NK-92 (cell line): ENCODE results near the gene SLC27A3.
"Not testable (repeated sequence)": the region's sequence is repeated elsewhere in the genome, so short reads cannot be mapped to it uniquely, and the experiment has no call there.

Source experiments
- DNase-seq: peaks from one replicate; lab custom pipeline; 2025; ENCODE audit not compliant: unreplicated experiment; lab: John Stamatoyannopoulos, UW

Gene SLC27A3

DNA sequence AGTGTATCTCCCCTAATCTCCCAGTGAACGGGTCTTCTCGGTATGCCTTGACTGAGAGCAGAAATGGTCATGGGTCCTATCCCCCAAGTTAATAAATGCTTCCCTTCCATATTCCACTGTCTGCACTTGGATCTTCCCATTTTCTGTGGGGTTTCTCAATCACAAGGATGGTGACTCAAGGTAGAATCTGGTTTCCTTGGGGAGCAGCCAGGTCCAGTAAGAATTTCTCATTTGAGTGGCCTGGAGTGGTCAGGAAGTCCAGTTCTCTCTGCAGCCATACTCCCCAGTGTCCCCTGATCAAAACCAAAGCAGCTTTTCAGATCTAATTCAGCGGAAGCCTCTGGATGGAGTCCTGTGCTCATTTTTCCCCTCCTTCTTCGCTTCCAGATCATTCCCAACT is 14.8 kb upstream of the SLC27A3 start:
- DNase-seq: no peak

DNA sequence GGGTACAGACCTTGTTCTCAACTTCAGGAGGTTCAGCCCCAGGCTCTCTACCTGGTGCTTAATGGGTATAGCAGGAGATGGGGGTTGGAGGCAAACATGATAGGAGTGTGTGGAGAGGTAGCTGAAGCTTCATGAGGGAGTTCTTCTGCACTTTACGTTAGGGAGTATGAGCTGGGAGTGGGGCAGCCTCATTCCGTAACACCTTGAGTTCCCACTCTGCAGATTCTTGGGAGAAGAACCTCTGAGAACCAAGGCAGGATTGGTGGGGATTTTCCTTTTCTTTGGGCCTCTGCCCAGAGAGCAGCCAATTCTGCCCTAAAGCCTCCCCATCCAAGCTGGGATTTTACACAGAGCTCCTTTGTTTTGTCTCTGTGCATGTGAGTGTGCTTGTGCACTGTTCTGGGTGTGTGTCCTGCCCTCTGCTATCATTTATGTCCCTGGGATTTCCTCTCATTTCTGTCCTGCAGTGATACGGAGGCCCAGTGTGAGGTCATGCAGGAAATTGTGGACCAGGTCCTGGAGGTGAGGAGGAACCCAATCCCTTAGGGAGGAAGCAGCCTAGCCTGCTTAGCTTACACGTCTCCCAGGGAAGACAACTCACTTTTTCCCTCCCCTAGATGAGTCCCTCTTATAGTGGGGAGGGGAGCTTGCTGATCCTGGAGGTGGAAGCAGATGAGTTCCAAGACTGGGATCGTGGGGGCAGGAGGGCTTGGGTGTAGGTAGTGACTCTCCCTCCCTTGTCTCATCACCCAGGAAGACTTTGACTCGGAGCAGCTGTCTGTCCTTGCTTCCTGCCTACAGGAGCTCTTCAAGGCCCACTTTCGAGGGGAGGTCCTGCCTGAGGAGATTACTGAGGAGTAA is 11.6 kb upstream of the SLC27A3 start:
- DNase-seq: no peak

DNA sequence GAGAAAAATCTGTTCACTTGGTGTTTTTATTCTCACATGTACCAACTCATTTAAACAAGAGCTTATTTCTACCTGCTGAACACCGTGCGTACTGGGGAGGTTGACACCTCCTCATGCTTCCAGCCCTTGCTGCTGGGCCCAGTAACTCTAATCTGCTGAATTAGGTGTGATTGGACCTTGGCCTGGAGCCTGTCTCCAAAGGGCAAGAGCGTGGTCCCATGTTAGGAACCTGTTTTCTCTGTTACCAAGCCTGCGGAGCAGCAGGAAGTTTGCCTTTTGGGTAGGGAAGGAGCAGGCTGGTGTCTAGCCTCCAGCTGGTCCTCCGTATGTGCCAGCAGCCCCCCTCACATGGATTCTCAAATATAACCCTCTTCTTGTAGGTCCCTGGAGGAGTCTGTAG is 10.9 kb upstream of the SLC27A3 start:
- DNase-seq: no peak

DNA sequence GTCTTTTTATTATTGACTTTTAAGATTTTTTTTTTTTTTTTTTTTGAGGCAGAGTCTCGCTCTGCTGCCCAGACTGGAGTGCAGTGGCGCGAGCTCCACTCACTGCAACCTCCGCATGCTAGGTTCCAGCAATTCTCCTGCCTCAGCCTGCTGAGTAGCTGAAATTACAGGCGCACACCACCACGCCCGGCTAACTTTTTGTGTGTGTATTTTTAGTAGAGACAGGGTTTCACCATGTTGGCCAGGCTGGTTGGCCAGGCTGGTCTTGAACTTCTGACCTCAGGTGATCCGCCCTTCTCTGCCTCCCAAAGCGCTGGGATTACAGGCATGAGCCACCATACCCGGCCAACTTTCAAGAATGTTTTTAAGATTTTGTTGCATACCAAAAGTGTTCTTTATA is 8.5 kb upstream of the SLC27A3 start:
- not testable (repeated sequence) for DNase-seq

DNA sequence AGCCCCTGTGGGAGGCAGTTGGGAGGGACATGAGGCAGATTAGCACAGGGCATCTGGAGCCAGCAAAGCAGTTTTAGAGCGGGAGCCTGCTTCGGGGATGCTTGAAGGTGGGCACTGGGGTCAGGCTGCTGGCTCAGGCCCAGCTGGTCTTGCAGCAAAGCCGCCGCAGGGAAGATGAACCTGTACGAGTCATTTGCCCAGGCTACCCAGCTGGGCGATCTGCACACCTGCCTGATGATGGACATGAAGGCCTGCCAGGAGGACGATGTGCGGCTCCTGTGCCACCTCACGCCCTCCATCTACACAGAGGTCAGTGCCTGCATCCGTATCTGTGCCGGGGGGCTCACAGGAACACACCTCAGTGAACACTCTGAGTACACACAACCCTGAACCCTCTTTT is 7.7 kb upstream of the SLC27A3 start:
- no peak for DNase-seq

DNA sequence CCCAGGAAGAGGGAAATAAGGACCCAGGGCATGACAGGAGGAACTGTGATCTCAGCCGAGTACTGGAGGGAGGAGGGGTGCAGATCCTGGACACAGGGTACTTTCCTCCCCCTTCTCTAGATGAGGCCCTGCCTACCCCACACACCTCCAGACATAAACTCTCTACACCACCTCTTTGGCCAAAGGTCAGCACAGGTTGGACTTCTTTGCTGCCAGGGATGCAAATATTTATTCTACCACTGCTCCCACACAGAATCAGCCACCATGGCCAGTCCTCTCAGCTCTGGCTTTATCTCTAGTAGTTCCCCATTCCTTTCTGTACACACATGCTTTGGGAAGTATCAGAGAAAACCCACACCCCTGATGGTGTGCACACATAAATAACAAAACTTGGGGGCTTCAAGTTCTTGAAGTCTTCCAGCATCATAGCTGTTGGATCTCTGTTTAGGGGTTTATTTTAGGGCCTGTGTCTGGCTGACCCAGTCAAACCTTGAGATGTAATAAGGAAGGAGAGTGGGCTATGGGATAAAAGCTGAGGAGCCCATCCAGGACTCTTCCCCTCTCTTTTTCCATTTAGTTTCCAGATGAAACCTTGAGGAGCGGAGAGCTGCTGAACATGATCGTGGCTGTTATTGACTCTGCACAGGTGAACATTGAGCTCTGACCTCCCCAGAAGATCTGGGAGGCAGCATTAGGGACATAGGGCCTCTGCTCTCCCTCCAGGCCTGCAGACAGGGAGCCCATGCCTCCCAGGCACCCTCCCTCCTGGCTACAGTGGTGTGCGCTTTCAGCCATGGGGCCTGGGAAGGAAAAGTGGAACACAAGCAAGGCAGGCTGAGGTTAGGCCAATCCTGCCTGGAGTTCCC is 6.7 kb upstream of the SLC27A3 start:
- no peak for DNase-seq

DNA sequence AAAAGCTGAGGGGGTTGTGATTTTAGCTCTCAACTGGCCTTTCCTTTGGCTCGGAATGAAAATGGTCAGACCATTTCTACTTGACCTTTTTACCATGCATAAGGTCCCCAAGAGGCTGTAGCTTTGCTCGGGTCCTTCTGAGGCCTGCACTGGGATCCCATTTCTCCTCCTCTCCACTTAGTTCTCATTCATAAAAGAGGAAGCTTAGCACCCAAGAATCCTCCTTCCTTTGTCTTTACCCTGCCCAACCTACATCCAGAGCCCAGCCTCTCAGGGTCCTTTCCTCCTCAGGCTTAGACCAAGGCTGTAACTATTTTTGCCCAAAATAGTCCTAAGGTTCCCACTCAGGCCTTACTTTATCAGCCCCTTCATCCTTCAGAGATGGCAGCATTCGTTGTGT is 6.0 kb upstream of the SLC27A3 start:
- no peak for DNase-seq

DNA sequence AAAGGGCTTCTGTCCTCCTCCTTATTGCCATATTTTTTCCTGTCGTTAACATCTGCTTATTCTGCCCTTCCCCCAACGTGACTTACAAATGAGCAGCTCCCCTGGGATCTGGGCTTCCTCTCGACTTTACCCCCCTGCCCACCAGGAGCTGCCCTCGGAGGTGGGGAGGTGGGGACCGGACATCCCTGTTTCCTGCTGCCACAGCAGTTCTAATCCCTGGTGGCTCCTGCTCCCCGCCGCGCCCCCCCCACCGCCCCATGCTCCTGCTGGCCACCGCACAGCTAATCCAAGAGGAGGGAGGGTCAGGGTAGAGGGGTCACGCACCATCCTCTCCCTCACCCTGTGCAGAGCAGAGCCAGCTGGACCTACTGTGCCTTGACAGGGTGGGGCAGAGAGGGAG is 4.4 kb upstream of the SLC27A3 start:
- DNase-seq: no peak

DNA sequence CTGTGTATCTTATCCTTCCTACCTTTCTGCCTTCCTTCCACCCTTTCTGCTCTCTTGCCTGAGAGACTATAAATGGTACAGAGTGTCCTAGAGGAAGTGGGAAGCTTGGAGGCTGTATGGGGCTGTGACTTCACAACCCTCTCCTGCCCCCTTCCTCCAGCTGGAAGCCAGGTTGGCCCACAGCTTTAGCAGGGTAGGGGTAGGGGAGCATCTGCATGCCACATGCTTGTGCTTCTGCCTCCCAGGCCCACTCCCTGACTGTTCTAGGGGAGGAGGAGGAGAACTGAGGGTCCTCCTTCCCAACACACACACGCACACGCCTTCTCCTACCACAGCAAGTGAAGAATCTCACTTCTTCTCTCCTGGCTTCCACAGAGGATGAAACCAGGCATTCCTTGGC is 3.9 kb upstream of the SLC27A3 start:
- no peak for DNase-seq

DNA sequence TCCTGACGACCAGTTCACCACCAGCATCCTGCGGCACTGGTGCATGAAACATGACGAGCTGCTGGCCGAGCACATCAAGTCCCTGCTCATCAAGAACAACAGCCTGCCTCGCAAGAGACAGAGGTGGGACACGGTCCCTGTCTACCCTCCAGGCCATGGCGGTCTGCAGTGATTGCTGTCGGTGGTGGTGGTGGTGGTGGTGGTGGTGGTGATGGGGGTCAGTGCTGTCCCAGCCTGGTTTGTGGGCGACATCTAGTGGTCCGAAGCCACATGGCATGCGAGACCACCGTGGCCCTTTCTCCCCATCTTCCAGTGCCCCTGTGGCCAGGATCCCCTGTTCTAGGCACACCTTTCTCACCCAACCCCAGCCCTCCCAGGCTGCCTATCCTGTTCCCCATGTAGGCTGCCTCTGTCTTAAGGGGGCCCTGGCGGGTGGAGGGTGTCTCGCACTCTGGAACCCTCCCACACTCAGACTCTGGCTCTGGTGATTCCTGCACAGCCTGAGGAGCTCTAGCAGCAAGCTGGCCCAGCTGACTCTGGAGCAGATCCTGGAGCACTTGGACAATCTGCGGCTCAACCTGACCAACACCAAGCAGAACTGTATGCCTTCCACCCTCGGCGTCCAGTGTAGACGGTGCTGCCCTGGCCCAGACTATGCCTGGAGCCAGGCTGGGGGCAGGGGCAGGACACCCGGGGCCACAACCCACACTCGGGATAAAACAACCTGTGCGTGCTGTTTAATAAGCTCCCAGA is 3.2 kb upstream of the SLC27A3 start:
- DNase-seq: no peak

DNA sequence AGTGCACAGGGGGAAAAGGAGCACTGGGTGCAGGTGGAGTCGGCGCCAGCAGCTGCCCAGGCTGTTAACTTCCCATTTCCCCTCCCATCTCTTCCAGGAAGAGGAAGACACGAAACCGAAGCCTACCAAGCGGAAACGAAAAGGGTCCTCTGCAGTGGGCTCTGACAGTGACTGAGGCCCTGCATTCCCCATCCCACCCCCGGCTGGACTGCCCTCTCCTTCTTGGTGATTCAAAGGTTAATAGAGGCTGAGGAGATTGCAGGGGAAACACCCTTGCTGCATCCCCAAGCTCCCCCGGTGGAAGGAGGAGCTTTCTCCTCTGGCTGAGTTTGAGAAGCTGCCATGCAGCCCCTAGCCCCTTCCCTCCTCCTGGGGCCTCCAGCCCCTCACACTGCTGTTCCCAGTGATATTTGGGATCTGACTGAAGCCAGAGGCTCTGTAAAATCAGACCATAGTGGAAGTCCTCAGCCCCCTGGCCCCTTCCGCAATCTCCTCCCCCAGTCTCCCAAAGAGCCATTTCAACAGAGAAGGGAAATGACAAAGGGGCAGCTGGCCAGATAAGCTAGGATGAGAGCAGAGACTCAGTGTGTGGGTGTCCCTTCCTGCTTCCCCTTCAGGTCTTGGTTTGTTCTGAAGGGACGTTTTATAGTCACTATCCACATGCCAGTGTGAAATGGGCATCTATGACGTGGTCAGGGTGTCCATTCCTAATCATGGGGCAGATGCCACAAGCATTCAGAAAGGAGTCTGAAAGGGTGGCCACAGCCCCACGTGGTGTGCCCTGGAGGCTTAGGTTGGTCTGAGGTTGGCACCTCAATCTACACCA is 1.9 kb upstream of the SLC27A3 start:
- DNase-seq: no peak

DNA sequence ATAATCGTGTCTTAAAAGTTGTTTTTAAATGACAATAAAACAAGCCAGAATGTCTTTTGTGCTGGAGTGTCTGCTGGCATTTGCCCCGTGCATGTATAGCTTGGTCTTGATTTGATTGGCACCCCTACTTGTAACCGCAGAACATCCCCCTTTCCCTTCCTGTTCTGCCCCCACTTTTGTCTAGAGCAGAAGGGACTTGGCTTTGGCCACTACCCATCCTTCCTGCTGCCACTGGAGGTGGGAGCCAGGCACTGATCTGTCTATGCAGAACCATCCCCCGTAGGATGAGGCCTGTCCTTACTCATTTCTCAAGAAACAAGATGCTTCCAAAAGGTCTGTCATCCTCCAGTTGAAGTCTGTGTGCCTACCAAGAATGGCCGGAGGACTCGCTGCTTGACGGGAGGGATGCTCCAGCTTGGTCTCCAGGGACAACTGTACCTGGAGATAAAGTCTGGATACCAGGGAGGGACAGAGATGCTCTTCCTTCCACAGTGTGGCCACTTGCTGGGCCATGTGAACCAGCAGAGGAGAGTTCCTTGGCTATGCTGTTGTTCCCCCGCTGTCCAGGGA is 1.1 kb upstream of the SLC27A3 start:
- no peak for DNase-seq

DNA sequence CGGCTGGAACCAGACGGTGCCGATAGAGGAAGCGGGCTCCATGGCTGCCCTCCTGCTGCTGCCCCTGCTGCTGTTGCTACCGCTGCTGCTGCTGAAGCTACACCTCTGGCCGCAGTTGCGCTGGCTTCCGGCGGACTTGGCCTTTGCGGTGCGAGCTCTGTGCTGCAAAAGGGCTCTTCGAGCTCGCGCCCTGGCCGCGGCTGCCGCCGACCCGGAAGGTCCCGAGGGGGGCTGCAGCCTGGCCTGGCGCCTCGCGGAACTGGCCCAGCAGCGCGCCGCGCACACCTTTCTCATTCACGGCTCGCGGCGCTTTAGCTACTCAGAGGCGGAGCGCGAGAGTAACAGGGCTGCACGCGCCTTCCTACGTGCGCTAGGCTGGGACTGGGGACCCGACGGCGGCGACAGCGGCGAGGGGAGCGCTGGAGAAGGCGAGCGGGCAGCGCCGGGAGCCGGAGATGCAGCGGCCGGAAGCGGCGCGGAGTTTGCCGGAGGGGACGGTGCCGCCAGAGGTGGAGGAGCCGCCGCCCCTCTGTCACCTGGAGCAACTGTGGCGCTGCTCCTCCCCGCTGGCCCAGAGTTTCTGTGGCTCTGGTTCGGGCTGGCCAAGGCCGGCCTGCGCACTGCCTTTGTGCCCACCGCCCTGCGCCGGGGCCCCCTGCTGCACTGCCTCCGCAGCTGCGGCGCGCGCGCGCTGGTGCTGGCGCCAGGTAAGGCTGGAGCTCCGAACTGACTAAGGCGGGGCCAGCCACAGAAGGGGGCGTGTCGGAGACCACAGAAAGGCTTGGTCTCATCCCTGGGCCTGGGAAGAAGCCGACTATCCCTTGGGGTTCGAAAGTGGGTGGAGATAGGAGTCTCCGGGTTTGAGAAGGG is 486 bp downstream of the SLC27A3 start:
- DNase-seq: no peak

DNA sequence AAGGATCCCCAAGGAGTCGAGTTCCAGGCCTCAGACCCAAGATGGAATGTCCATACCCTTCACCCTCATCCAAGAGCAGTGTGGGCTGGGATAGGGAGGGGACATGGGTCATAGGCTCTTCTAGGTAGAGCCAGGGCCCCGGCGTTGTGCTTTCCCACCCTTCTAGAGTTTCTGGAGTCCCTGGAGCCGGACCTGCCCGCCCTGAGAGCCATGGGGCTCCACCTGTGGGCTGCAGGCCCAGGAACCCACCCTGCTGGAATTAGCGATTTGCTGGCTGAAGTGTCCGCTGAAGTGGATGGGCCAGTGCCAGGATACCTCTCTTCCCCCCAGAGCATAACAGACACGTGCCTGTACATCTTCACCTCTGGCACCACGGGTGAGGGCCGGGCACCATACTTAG is 1.1 kb downstream of the SLC27A3 start:
- DNase-seq: no peak

DNA sequence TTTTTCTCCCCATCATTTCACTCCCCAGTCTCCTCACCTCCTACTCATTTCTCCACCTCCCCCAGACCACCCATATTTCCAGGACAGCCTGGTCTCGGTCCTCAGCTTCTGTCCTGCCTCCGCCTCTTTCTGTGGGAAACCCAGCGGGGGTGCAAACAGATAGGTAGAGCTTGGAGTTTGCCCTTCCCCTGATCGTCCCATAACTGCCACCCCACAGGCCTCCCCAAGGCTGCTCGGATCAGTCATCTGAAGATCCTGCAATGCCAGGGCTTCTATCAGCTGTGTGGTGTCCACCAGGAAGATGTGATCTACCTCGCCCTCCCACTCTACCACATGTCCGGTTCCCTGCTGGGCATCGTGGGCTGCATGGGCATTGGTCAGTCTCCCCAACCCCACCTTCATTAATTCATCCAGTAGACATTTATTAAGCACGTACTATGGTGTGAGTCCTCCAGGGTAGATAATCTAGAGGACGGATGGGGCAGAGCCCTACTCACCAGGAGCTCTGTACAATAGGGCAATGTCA is 1.7 kb downstream of the SLC27A3 start:
- DNase-seq: no peak

DNA sequence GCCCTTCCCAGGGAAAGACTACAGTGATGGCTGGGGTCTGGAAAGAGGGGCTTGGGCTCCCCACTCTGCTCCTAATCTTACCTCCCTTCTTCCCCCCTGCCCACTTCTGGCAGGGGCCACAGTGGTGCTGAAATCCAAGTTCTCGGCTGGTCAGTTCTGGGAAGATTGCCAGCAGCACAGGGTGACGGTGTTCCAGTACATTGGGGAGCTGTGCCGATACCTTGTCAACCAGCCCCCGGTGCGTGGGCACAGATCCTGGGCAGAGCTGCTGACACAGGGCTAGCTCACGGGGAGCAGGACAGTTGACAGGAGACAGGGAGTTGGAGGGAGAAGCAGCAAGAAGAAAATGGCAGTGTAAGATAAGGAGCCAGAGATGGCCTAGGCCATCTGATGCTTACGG is 2.4 kb downstream of the SLC27A3 start:
- DNase-seq: no peak

DNA sequence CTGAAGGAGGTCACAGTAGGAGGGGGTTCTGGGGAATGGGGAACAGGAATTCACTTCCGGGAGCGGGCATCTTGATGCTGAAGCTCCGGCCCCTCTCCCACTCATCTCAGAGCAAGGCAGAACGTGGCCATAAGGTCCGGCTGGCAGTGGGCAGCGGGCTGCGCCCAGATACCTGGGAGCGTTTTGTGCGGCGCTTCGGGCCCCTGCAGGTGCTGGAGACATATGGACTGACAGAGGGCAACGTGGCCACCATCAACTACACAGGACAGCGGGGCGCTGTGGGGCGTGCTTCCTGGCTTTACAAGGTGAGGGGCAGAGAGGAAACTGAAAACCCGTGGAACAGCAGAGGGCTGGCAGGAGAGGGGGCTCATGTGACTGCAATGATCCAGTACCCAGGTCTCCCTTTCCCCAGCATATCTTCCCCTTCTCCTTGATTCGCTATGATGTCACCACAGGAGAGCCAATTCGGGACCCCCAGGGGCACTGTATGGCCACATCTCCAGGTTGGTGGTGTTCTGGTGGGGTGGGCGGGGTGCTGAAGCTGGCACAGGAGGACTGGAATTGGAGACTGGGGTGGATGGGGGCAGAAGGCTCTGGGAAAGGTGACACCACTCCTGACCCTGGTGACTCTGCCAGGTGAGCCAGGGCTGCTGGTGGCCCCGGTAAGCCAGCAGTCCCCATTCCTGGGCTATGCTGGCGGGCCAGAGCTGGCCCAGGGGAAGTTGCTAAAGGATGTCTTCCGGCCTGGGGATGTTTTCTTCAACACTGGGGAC is 3.0 kb downstream of the SLC27A3 start:
- no peak for DNase-seq

DNA sequence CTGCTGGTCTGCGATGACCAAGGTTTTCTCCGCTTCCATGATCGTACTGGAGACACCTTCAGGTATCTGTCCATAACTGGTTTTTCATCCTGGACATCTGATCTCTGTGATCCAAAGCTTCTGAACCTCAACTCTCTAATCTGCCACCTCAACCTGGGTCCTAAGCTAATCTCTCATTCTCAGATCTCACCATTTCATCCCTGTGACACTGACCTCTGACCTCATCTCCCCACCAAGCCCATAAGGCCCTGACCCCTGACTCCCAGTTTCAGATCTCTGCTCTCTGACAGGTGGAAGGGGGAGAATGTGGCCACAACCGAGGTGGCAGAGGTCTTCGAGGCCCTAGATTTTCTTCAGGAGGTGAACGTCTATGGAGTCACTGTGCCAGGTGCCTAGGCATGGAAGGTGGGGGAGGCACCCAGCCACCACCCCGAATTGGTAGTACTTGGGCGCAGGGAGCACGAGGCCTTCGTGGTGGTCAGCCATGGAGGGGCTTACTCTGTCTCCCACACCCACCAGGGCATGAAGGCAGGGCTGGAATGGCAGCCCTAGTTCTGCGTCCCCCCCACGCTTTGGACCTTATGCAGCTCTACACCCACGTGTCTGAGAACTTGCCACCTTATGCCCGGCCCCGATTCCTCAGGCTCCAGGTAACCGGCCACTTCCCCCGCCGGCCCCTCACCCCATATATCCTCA is 3.8 kb downstream of the SLC27A3 start:
- DNase-seq: no peak
